HepG2 (cell line): ENCODE results near the gene AFF1. TPM values are rescaled to one million over a fixed set of nuclear protein-coding genes. Genes with fewer than 3 reads are reported as not detected.

Experiments used
- ATF7 ChIP-seq, 2 experiments: fragments of 450-650 bp in 1 of 2; sonication (generic) in 1 of 2; formaldehyde crosslinking in 1 of 2; IDR thresholded peaks; 2 replicates each; pipeline versions ENCODE4 v1.4.0 to v1.6.1; 2016 to 2020; ENCODE audit warnings: antibody characterized with exemption in 1 of 2, mild to moderate bottlenecking in 1 of 2, missing genetic modification reagents in 1 of 2
- ATRX ChIP-seq: sonication (generic); formaldehyde crosslinking; IDR thresholded peaks from 2 replicates; pipeline ENCODE4 v1.4.0; 2020; ENCODE audit warnings: missing genetic modification reagents, borderline replicate concordance
- BCL6 ChIP-seq: IDR thresholded peaks from 2 replicates; pipeline ENCODE4 v1.6.1; 2016; ENCODE audit warnings: missing genetic modification reagents, missing compliant biosample characterization
- GTF2F1 ChIP-seq: fragments of 150-350 bp; IDR thresholded peaks from 2 replicates; pipeline ENCODE4 v1.6.1; 2014; ENCODE audit warnings: low read length
- HDAC2 ChIP-seq: sonication (generic); formaldehyde crosslinking; IDR thresholded peaks from 2 replicates; pipeline ENCODE4 v1.4.0; 2020; ENCODE audit warnings: missing genetic modification reagents
- KAT8 ChIP-seq: IDR thresholded peaks from 2 replicates; pipeline ENCODE4 v1.6.1; 2016; ENCODE audit warnings: missing genetic modification reagents, missing compliant biosample characterization
- KDM6A ChIP-seq: IDR thresholded peaks from 2 replicates; pipeline ENCODE4 v1.6.1; 2016; ENCODE audit warnings: low read depth
- MED1 ChIP-seq: sonication (generic); formaldehyde crosslinking; IDR thresholded peaks from 2 replicates; pipeline ENCODE4 v1.4.0; 2020; ENCODE audit warnings: missing genetic modification reagents
- MIXL1 ChIP-seq: IDR thresholded peaks from 2 replicates; pipeline ENCODE4 v1.6.1; 2016
- NR2F1 ChIP-seq, 2 experiments: fragments of 450-650 bp in 1 of 2; formaldehyde crosslinking in 1 of 2; IDR thresholded peaks; 2 replicates each; pipeline versions ENCODE4 v1.5.0 to v1.6.1; 2016 to 2020; ENCODE audit warnings: mild to moderate bottlenecking in 1 of 2, missing compliant biosample characterization in 1 of 2, missing genetic modification reagents in 1 of 2, moderate library complexity in 1 of 2
- SOX13 ChIP-seq, 3 experiments: fragments of 450-650 bp in 1 of 3; sonication (generic) in 1 of 3; formaldehyde crosslinking in 1 of 3; IDR thresholded peaks in 2 of 3; conservative IDR thresholded peaks in 1 of 3; 2 replicates each; pipeline versions ENCODE4 v1.5.0 to v1.6.1; 2016 to 2020; ENCODE audit warnings: antibody characterized with exemption in 1 of 3, mild to moderate bottlenecking in 1 of 3, missing compliant biosample characterization in 1 of 3, missing genetic modification reagents in 1 of 3, moderate library complexity in 1 of 3
- ZNF10 ChIP-seq: sonication (generic); formaldehyde crosslinking; IDR thresholded peaks from 2 replicates; pipeline ENCODE4 v1.4.0; 2020; ENCODE audit warnings: mild to moderate bottlenecking, low read depth, missing genetic modification reagents, borderline replicate concordance
- ZNF503 ChIP-seq: sonication (generic); formaldehyde crosslinking; IDR thresholded peaks from 2 replicates; pipeline ENCODE4 v1.4.0; 2020; ENCODE audit warnings: missing genetic modification reagents
- ZNF746 ChIP-seq: sonication (generic); formaldehyde crosslinking; IDR thresholded peaks from 2 replicates; pipeline ENCODE4 v1.8.0; 2022; ENCODE audit warnings: mild to moderate bottlenecking, missing genetic modification reagents
- ZSCAN30 ChIP-seq: sonication (generic); formaldehyde crosslinking; IDR thresholded peaks from 2 replicates; pipeline ENCODE4 v1.5.0; 2020; ENCODE audit warnings: mild to moderate bottlenecking, missing genetic modification reagents
- ZXDC ChIP-seq: sonication (generic); formaldehyde crosslinking; IDR thresholded peaks from 2 replicates; pipeline ENCODE4 v1.5.0; 2020; ENCODE audit warnings: mild to moderate bottlenecking, missing genetic modification reagents
- polyA plus RNA-seq, 8 experiments: library from polyadenylated mRNA; depleted of rRNA in 3 of 8; stranded (reverse) in 7 of 8; unstranded in 1 of 8; fragments of >200 nt; fragmentation: Illumina TruSeq in 4 of 8; extraction: Trizol in 4 of 8; gene quantifications; 2 replicates each; pipeline versions ENCODE4 v1.2.1 to v1.2.3, GENCODE V29; 2011 to 2016; ENCODE audit warnings: low read depth in 4 of 8, missing spikeins in 1 of 8, mixed read lengths in 1 of 8; ENCODE audit not compliant: insufficient read depth in 1 of 8
- total RNA-seq, 5 experiments: library from RNA; depleted of rRNA; stranded (reverse); fragments of >200 nt; fragmentation: Illumina TruSeq; extraction: Trizol; gene quantifications; 2 replicates each; pipeline ENCODE4 v1.2.3, GENCODE V29; 2016; ENCODE audit warnings: low read depth in 1 of 5
- TF ChIP-seq, protein P1 (sequence below): sonication (generic); formaldehyde crosslinking; IDR thresholded peaks from 2 replicates; pipeline ENCODE4 v1.8.0; 2022; ENCODE audit warnings: missing genetic modification reagents, low read depth, mild to moderate bottlenecking, borderline replicate concordance
- TF ChIP-seq, protein P2 (sequence below): IDR thresholded peaks from 2 replicates; pipeline ENCODE4 v1.6.1; 2016; ENCODE audit warnings: low read depth, missing genetic modification reagents, missing compliant biosample characterization

The AFF1 gene
- total and polyA plus RNA-seq, 2 of the 13 experiments (the other 11 are each of a cell fraction or from before 2014, with no cell fraction given): 15.5 to 15.9 TPM

DNA sequence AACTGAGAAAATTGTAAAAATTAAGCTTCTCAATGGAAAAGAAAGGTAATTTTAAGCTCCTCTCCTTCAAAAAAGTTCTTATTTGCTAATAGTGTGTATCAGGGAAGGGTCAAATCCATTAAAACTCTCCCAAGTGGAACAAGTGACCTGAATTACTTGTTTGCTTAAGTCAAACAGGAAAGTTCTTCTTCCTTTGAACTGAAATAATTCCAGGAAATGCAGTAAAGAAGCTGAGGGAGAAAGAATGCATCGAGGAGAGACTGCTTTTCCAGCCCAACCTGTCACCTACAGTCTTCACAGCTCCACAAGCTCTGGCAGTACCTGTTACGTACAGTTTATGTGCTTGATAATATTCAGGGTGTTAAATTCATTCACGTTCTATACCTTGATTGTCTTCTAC lies 154.6 kb downstream of the AFF1 start (continued):
- 0 out of 2 replicates have a peak, but pooled peaks have one; percentile 39 for TF ChIP-seq ZNF503 (CRISPR knock-in tag)
- TF ChIP-seq, protein P1, sequence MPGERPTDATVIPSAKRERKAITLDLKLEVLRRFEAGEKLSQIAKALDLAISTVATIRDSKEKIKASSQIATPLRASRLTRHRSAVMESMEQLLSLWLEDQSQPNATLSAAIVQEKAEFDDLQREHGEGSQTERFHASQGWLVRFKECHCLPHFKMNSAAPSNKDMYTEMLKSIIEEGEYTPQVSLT (CRISPR knock-in tag): no peak
- peak in 1 of 2 experiments; percentile 75; a peak in 2 of 4 replicates for TF ChIP-seq NR2F1 (CRISPR knock-in tag; IDR thresholded peaks at IDR 0.05)
- TF ChIP-seq SOX13 (IDR thresholded peaks at IDR 0.05): no peak
- peak in 1 of 2 experiments; percentile 59; a peak in 1 of 4 replicates for TF ChIP-seq SOX13 (CRISPR knock-in tag; conservative IDR thresholded peaks at IDR 0.05 in 1 of 2, IDR thresholded peaks at IDR 0.05 in 1 of 2)
- TF ChIP-seq ZNF10 (CRISPR knock-in tag): no peak
- 0 out of 2 replicates have a peak, but pooled peaks have one; percentile 11 for TF ChIP-seq MED1 (CRISPR knock-in tag)
- TF ChIP-seq BCL6 (CRISPR knock-in tag): peak; percentile 82
- TF ChIP-seq, protein P2, sequence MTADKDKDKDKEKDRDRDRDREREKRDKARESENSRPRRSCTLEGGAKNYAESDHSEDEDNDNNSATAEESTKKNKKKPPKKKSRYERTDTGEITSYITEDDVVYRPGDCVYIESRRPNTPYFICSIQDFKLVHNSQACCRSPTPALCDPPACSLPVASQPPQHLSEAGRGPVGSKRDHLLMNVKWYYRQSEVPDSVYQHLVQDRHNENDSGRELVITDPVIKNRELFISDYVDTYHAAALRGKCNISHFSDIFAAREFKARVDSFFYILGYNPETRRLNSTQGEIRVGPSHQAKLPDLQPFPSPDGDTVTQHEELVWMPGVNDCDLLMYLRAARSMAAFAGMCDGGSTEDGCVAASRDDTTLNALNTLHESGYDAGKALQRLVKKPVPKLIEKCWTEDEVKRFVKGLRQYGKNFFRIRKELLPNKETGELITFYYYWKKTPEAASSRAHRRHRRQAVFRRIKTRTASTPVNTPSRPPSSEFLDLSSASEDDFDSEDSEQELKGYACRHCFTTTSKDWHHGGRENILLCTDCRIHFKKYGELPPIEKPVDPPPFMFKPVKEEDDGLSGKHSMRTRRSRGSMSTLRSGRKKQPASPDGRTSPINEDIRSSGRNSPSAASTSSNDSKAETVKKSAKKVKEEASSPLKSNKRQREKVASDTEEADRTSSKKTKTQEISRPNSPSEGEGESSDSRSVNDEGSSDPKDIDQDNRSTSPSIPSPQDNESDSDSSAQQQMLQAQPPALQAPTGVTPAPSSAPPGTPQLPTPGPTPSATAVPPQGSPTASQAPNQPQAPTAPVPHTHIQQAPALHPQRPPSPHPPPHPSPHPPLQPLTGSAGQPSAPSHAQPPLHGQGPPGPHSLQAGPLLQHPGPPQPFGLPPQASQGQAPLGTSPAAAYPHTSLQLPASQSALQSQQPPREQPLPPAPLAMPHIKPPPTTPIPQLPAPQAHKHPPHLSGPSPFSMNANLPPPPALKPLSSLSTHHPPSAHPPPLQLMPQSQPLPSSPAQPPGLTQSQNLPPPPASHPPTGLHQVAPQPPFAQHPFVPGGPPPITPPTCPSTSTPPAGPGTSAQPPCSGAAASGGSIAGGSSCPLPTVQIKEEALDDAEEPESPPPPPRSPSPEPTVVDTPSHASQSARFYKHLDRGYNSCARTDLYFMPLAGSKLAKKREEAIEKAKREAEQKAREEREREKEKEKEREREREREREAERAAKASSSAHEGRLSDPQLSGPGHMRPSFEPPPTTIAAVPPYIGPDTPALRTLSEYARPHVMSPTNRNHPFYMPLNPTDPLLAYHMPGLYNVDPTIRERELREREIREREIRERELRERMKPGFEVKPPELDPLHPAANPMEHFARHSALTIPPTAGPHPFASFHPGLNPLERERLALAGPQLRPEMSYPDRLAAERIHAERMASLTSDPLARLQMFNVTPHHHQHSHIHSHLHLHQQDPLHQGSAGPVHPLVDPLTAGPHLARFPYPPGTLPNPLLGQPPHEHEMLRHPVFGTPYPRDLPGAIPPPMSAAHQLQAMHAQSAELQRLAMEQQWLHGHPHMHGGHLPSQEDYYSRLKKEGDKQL (CRISPR knock-in tag): peak; percentile 75; the same call in 1 of the 2 replicates
- TF ChIP-seq GTF2F1: no peak
- TF ChIP-seq MIXL1 (CRISPR knock-in tag): peak; percentile 65
- TF ChIP-seq ATF7 (IDR thresholded peaks at IDR 0.05): no peak
- no peak for TF ChIP-seq ATF7 (CRISPR knock-in tag; IDR thresholded peaks at IDR 0.05)
- TF ChIP-seq ZNF746: no peak
- TF ChIP-seq ZXDC (CRISPR knock-in tag): no peak
- no peak for TF ChIP-seq ZSCAN30 (CRISPR knock-in tag)
- TF ChIP-seq KAT8: no peak
- TF ChIP-seq HDAC2: peak; percentile 29; the same call in 1 of the 2 replicates
- TF ChIP-seq KDM6A: no peak
- no peak for TF ChIP-seq ATRX (CRISPR knock-in tag)
